SK-N-SH (cell line): Measurements from ENCODE around the gene SH3BP1. TPM values are rescaled to one million over a fixed set of nuclear protein-coding genes. Genes with fewer than 3 reads are reported as not detected.

Experiments
- CTCF ChIA-PET: fragments of 300-600, 350-600 bp; formaldehyde crosslinking; extraction: SDS; loops from one replicate; lab custom pipeline; 2021; lab: Yijun Ruan, JAX
- POLR2A ChIA-PET: fragments of 350-600 bp; sonication (Branson Sonifier 250); formaldehyde crosslinking; extraction: SDS; loops from one replicate; lab custom pipeline; 2020; ENCODE audit warnings: antibody characterized with exemption, inconsistent platforms; lab: Yijun Ruan, JAX
- DNase-seq: peaks from one replicate; pipeline ENCODE4 v3.0.0; 2012
- H2AFZ ChIP-seq: fragments of 200-600 bp; sonication (generic); 2 replicates; pipeline ENCODE4 v1.8.1; 2016; ENCODE audit warnings: antibody characterized with exemption, mild to moderate bottlenecking, low read depth
- H3F3A ChIP-seq: fragments of 200-600 bp; sonication (generic); replicated peaks from 2 replicates; pipeline ENCODE3; 2016; ENCODE audit warnings: antibody characterized with exemption, mild to moderate bottlenecking; ENCODE audit not compliant: insufficient read depth
- H3K27ac ChIP-seq, 2 experiments: fragments of 200-500 bp in 1 of 2; fragments of 200-600 bp in 1 of 2; sonication (Bioruptor generic) in 1 of 2; sonication (generic), shearing (Covaris generic) in 1 of 2; 2 replicates each; pipeline versions ENCODE4 v1.5.1 to v1.6.1; 2014 to 2016; ENCODE audit warnings: low read depth in 2 of 2, inconsistent platforms in 1 of 2, low read length in 1 of 2, mild to moderate bottlenecking in 1 of 2, mixed read lengths in 1 of 2
- H3K27me3 ChIP-seq: fragments of 200-600 bp; sonication (generic), shearing (Covaris generic); 2 replicates; pipeline ENCODE4 v1.6.1; 2016; ENCODE audit warnings: mixed run types; ENCODE audit not compliant: insufficient read depth
- H3K36me3 ChIP-seq, 2 experiments: fragments of 200-500 bp in 1 of 2; fragments of 200-600 bp in 1 of 2; sonication (Bioruptor generic) in 1 of 2; sonication (generic) in 1 of 2; replicated peaks in 1 of 2; 2 replicates each; pipeline versions ENCODE3 to v1.5.1; 2014 to 2016; ENCODE audit warnings: low read length in 1 of 2, mild to moderate bottlenecking in 1 of 2; ENCODE audit not compliant: insufficient read depth in 2 of 2, control insufficient read depth in 1 of 2
- H3K4me1 ChIP-seq, 2 experiments: fragments of 200-500 bp in 1 of 2; fragments of 200-600 bp in 1 of 2; sonication (Bioruptor generic) in 1 of 2; sonication (generic), shearing (Covaris generic) in 1 of 2; 2 replicates each; pipeline versions ENCODE4 v1.5.1 to v1.6.1; 2014 to 2016; ENCODE audit warnings: low read depth in 1 of 2, low read length in 1 of 2, mixed run types in 1 of 2; ENCODE audit not compliant: insufficient read depth in 2 of 2, control insufficient read depth in 1 of 2
- H3K4me2 ChIP-seq: fragments of 200-600 bp; sonication (generic), shearing (Covaris generic); 2 replicates; pipeline ENCODE4 v1.6.1; 2017; ENCODE audit warnings: mixed run types
- H3K4me3 ChIP-seq, 2 experiments: fragments of 200-500 bp in 1 of 2; fragments of 200-600 bp in 1 of 2; sonication (Bioruptor generic) in 1 of 2; sonication (generic), shearing (Covaris generic) in 1 of 2; 2 replicates each; pipeline versions ENCODE4 v1.5.1 to v1.8.1; 2014 to 2016; ENCODE audit warnings: low read depth in 2 of 2, inconsistent platforms in 1 of 2, low read length in 1 of 2, mild to moderate bottlenecking in 1 of 2, mixed read lengths in 1 of 2, moderate library complexity in 1 of 2
- H3K79me2 ChIP-seq: fragments of 200-600 bp; sonication (generic); 2 replicates; pipeline ENCODE4 v1.8.1; 2017; ENCODE audit warnings: mild to moderate bottlenecking; ENCODE audit not compliant: insufficient read depth
- H3K9ac ChIP-seq: fragments of 200-600 bp; sonication (generic); 2 replicates; pipeline ENCODE4 v1.6.1; 2017; ENCODE audit warnings: mixed run types
- H3K9me2 ChIP-seq: fragments of 200-600 bp; sonication (generic); 2 replicates; pipeline ENCODE4 v1.6.1; 2017; ENCODE audit warnings: mixed run types
- H3K9me3 ChIP-seq: fragments of 200-600 bp; sonication (generic); 2 replicates; pipeline ENCODE4 v1.6.1; 2017; ENCODE audit warnings: mixed run types, mild to moderate bottlenecking, moderate library complexity
- H4K20me1 ChIP-seq: fragments of 200-600 bp; sonication (generic); 2 replicates; pipeline ENCODE4 v1.6.1; 2017; ENCODE audit warnings: mild to moderate bottlenecking, mixed run types; ENCODE audit not compliant: insufficient read depth
- CTCF ChIP-seq: fragments of 200-600 bp; sonication (generic); IDR thresholded peaks from 2 replicates; pipeline ENCODE4 v1.6.1; 2017; ENCODE audit warnings: antibody characterized with exemption, mild to moderate bottlenecking, moderate library complexity
- ELF1 ChIP-seq: IDR thresholded peaks from 2 replicates; pipeline ENCODE4 v1.4.0; 2012
- FOSL2 ChIP-seq: IDR thresholded peaks from 2 replicates; pipeline ENCODE4 v1.4.0; 2012; ENCODE audit warnings: low read depth, mild to moderate bottlenecking, moderate library complexity, borderline replicate concordance
- GABPA ChIP-seq: IDR thresholded peaks from 2 replicates; pipeline ENCODE4 v1.4.0; 2012; ENCODE audit warnings: low read depth, mild to moderate bottlenecking
- MAX ChIP-seq: IDR thresholded peaks from 2 replicates; pipeline ENCODE4 v1.4.0; 2012; ENCODE audit warnings: low read depth
- NFIC ChIP-seq: IDR thresholded peaks from 2 replicates; pipeline ENCODE4 v1.4.0; 2012; ENCODE audit warnings: borderline replicate concordance
- NRF1 ChIP-seq: IDR thresholded peaks from 2 replicates; pipeline ENCODE4 v1.6.1; 2012; ENCODE audit warnings: low read depth, mild to moderate bottlenecking, low read length
- POLR2AphosphoS5 ChIP-seq: IDR thresholded peaks from 2 replicates; pipeline ENCODE4 v1.6.1; 2012; ENCODE audit warnings: low read depth, low read length
- RAD21 ChIP-seq: IDR thresholded peaks from 2 replicates; pipeline ENCODE4 v1.6.1; 2012; ENCODE audit warnings: mild to moderate bottlenecking, low read length
- RFX5 ChIP-seq: IDR thresholded peaks from 2 replicates; pipeline ENCODE4 v1.6.1; 2012; ENCODE audit warnings: mild to moderate bottlenecking, improper control_type of control experiment, low read length
- SMC3 ChIP-seq: IDR thresholded peaks from 2 replicates; pipeline ENCODE4 v1.6.1; 2012; ENCODE audit warnings: low read depth, low read length, improper control_type of control experiment
- TCF12 ChIP-seq: IDR thresholded peaks from 2 replicates; pipeline ENCODE4 v1.4.0; 2012
- YY1 ChIP-seq: IDR thresholded peaks from 2 replicates; pipeline ENCODE4 v1.4.0; 2012; ENCODE audit warnings: low read depth, mild to moderate bottlenecking
- WGBS: methylation state at CpG from one replicate; pipeline ENCODE4 v1.1.6; 2017; ENCODE audit warnings: low lambda C conversion rate; 5-methylcytosine and 5-hydroxymethylcytosine counted together
- polyA plus RNA-seq, 3 experiments: library from polyadenylated mRNA; depleted of rRNA; stranded (reverse); fragments of >200 nt; gene quantifications; 2 replicates each; pipeline ENCODE4 v1.2.3, GENCODE V29; 2012
- TF ChIP-seq, protein P1 (sequence below): IDR thresholded peaks from 2 replicates; pipeline ENCODE4 v1.6.1; 2012; ENCODE audit warnings: mild to moderate bottlenecking, low read depth, low read length, moderate library complexity
- TF ChIP-seq, protein P2 (sequence below): IDR thresholded peaks from 2 replicates; pipeline ENCODE4 v1.4.0; 2012; ENCODE audit warnings: low read depth, borderline replicate concordance

SH3BP1 gene
- polyA plus RNA-seq, 1 of the 3 experiments (the other 2 are of a cell fraction): 8.9 TPM

DNA sequence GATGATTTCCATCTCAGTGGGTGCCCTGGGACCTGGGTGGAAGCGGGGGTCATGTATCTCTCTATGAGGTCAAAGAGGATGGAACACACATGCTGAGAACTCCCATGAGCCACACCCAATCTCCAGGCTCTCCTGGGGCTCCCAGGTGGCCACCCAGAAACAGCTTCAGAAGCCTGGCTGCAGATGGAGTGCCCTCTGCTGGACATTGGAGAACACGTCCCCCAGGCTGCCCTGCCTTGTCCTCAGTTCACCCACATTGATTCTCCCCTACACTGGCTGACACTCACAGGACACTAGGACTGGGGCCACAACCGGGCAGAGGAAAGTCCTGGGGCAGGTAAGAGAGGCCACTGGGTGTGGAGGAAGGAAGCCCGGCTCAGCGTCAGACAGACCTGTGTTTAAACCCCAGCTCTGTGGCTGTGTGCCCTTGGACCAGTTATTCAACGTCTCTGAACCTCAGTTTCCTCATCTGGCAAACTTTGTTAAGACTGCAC lies 42.1 kb downstream of the SH3BP1 start:
- CTCF ChIA-PET: interaction anchor here (0.6 to 44.3 kb wide), 27 partner anchors 10 to 225 kb away, joined by 3 to 898 read pairs (median 5); partner anchors contain the start of genes GGA1, MICALL1, PDXP and SH3BP1
- Histone ChIP-seq H3K9ac (no peak overlapping the region), H3K4me2 (no peak overlapping the region; the same call in 1 of the 2 replicates), H3K4me1 (peaks cover 6 to 10% of the 10 kb centered on the region in 2 experiments; a peak in 2 of 4 replicates), H4K20me1 (peaks cover 45% of the 10 kb centered on the region), H3K79me2 (peaks cover 28% of the 10 kb centered on the region), H3F3A (peaks cover 55% of the 10 kb centered on the region), H3K9me3 (no peaks in the 10 kb centered on the region), H3K27me3 (no peaks in the 10 kb centered on the region), H3K9me2 (no peaks in the 10 kb centered on the region), H3K4me3 (peak overlapping the region in 1 of 2 experiments; percentile 35; a peak in 1 of 4 replicates), H2AFZ (no peak overlapping the region), H3K27ac (peak overlapping the region in 1 of 2 experiments; percentile 94; a peak in 2 of 4 replicates)
- DNase-seq: peak; percentile 82
- WGBS: 12% methylated on average over 4 of the region's 6 CpGs
- TF ChIP-seq POLR2AphosphoS5 (no peak), NFIC (no peak), SMC3 (peak; percentile 96), TCF12 (0 out of 2 replicates have a peak, but pooled peaks have one; percentile 1), GABPA (0 out of 2 replicates have a peak, but pooled peaks have one; percentile 8), RAD21 (peak; percentile 86), RFX5 (no peak), FOSL2 (no peak), ELF1 (no peak), MAX (peak; percentile 62), YY1 (no peak), CTCF (peak; percentile 89), NRF1 (no peak)
- TF ChIP-seq, protein P1, sequence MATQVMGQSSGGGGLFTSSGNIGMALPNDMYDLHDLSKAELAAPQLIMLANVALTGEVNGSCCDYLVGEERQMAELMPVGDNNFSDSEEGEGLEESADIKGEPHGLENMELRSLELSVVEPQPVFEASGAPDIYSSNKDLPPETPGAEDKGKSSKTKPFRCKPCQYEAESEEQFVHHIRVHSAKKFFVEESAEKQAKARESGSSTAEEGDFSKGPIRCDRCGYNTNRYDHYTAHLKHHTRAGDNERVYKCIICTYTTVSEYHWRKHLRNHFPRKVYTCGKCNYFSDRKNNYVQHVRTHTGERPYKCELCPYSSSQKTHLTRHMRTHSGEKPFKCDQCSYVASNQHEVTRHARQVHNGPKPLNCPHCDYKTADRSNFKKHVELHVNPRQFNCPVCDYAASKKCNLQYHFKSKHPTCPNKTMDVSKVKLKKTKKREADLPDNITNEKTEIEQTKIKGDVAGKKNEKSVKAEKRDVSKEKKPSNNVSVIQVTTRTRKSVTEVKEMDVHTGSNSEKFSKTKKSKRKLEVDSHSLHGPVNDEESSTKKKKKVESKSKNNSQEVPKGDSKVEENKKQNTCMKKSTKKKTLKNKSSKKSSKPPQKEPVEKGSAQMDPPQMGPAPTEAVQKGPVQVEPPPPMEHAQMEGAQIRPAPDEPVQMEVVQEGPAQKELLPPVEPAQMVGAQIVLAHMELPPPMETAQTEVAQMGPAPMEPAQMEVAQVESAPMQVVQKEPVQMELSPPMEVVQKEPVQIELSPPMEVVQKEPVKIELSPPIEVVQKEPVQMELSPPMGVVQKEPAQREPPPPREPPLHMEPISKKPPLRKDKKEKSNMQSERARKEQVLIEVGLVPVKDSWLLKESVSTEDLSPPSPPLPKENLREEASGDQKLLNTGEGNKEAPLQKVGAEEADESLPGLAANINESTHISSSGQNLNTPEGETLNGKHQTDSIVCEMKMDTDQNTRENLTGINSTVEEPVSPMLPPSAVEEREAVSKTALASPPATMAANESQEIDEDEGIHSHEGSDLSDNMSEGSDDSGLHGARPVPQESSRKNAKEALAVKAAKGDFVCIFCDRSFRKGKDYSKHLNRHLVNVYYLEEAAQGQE: no peak
- TF ChIP-seq, protein P2, sequence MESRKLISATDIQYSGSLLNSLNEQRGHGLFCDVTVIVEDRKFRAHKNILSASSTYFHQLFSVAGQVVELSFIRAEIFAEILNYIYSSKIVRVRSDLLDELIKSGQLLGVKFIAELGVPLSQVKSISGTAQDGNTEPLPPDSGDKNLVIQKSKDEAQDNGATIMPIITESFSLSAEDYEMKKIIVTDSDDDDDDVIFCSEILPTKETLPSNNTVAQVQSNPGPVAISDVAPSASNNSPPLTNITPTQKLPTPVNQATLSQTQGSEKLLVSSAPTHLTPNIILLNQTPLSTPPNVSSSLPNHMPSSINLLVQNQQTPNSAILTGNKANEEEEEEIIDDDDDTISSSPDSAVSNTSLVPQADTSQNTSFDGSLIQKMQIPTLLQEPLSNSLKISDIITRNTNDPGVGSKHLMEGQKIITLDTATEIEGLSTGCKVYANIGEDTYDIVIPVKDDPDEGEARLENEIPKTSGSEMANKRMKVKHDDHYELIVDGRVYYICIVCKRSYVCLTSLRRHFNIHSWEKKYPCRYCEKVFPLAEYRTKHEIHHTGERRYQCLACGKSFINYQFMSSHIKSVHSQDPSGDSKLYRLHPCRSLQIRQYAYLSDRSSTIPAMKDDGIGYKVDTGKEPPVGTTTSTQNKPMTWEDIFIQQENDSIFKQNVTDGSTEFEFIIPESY: no peak
- TF ChIP-seq, all 33 proteins: peak for 6
- POLR2A ChIA-PET: interaction anchor here (0.6 to 2.0 kb wide), 7 partner anchors 10 to 73 kb away, joined by 3 to 6 read pairs (median 4); no protein-coding TSS in a partner anchor
- peaks cover 17 to 25% of the 10 kb centered on the region in 2 experiments for H3K36me3 ChIP-seq
